ENCODE data around the gene SNAPC2. TPM values are rescaled to one million over a fixed set of nuclear protein-coding genes. Genes with fewer than 3 reads are reported as not detected.

SNAPC2 gene
- total RNA-seq, 1 experiment from 2014 or later = 23.2 TPM

GRCh38 chr19:7917267-7918061, 2.7 kb upstream of the SNAPC2 start (continued):
- TF ChIP-seq TEAD1 (CRISPR knock-in tag; IDR thresholded peaks at IDR 0.05) = 0 out of 2 replicates have a peak, but pooled peaks have one; percentile 17
- 0 out of 2 replicates have a peak, but pooled peaks have one; percentile 32 for TF ChIP-seq E2F5 (CRISPR knock-in tag; IDR thresholded peaks at IDR 0.05)
- 0 out of 2 replicates have a peak, but pooled peaks have one; percentile 17 for TF ChIP-seq CTCF (IDR thresholded peaks at IDR 0.05)
- no peak for TF ChIP-seq ZNF121 (CRISPR knock-in tag; IDR thresholded peaks at IDR 0.05)
- TF ChIP-seq JAZF1 (CRISPR knock-in tag; IDR thresholded peaks at IDR 0.05) = no peak
- TF ChIP-seq ELF4 (CRISPR knock-in tag; IDR thresholded peaks at IDR 0.05; ENCODE audit: low read depth) = no peak
- no peak for TF ChIP-seq AR (CRISPR knock-in tag; IDR thresholded peaks at IDR 0.05)
- TF ChIP-seq NR2C2 (CRISPR knock-in tag; IDR thresholded peaks at IDR 0.05) = no peak
- TF ChIP-seq KAT7 (CRISPR knock-in tag; IDR thresholded peaks at IDR 0.05; ENCODE audit: borderline replicate concordance) = 0 out of 2 replicates have a peak, but pooled peaks have one; percentile 23
- peak; percentile 37; the same call in 1 of the 2 replicates for TF ChIP-seq ZNF423 (CRISPR knock-in tag; IDR thresholded peaks at IDR 0.05)
- no peak for TF ChIP-seq ZNF425 (CRISPR knock-in tag; conservative IDR thresholded peaks at IDR 0.05)
- no peak for TF ChIP-seq ATF2 (CRISPR knock-in tag; IDR thresholded peaks at IDR 0.05; ENCODE audit: borderline replicate concordance, low read depth)
- no peak for TF ChIP-seq NFE2L1 (CRISPR knock-in tag; IDR thresholded peaks at IDR 0.05)
- peak; percentile 32; the same call in 1 of the 2 replicates for TF ChIP-seq SP1 (CRISPR knock-in tag; conservative IDR thresholded peaks at IDR 0.05)
- TF ChIP-seq ZBTB43 (CRISPR knock-in tag; IDR thresholded peaks at IDR 0.05) = no peak
- TF ChIP-seq ATF3 (CRISPR knock-in tag; conservative IDR thresholded peaks at IDR 0.05) = no peak

Measured in WTC11 (cell line).